Endothelial cell of umbilical vein (primary cell): Measurements from ENCODE around the gene BAZ1B. TPM values are rescaled to one million over a fixed set of nuclear protein-coding genes. Genes with fewer than 3 reads are reported as not detected.

Experiments
- polyA plus RNA-seq, 4 experiments: library from polyadenylated mRNA; depleted of rRNA in 3 of 4; stranded (reverse) in 3 of 4; unstranded in 1 of 4; fragments of >200 nt; gene quantifications; 2 replicates each; pipeline versions ENCODE4 v1.2.1 to v1.2.3, GENCODE V29; 2011 to 2012; ENCODE audit warnings: missing spikeins in 1 of 4
- small RNA-seq: library from RNA; depleted of rRNA; stranded (forward); fragments of <200 nt; gene quantifications from one replicate; pipeline ENCODE3, GENCODE V24; 2012; ENCODE audit warnings: low replicate concordance, low read depth; ENCODE audit not compliant: insufficient read depth, insufficient read length
- total RNA-seq: library from RNA; stranded (reverse); gene quantifications from 2 replicates; pipeline ENCODE4 v1.2.3, GENCODE V29; 2021

The BAZ1B gene
- total and polyA plus RNA-seq, 2 donors (not counting 3 experiments of a cell fraction or from before 2014, with no cell fraction given): 16.2 to 74.7 TPM

Small RNA genes lying within 50 kb of the gene (small RNA-seq; reads per million reads assigned to genes)
- not detected for gene RF00019
- gene RNU6-1198P: not detected

Other genes with a start within 250 kb of the BAZ1B start
- 4.5 and 6.8 TPM in 2 replicates for gene NSUN5, start 213.5 kb downstream of the BAZ1B start, total RNA-seq
- gene NSUN5, start 213.5 kb downstream of the BAZ1B start, polyA plus RNA-seq: 4.1 and 6.3 TPM in 2 replicates
- gene TRIM50, start 194.2 kb downstream of the BAZ1B start, total RNA-seq: not detected in 2 replicates
- gene TRIM50, start 194.2 kb downstream of the BAZ1B start, polyA plus RNA-seq: not detected in 2 replicates
- not detected in 2 replicates for gene FKBP6, start 194.1 kb downstream of the BAZ1B start, total RNA-seq
- gene FKBP6, start 194.1 kb downstream of the BAZ1B start, polyA plus RNA-seq: 0.04 TPM in 1 of 2 replicates, not detected in the other
- 0.75 and 0.90 TPM in 2 replicates for gene FZD9, start 88.5 kb downstream of the BAZ1B start, total RNA-seq
- 0.72 and 1.3 TPM in 2 replicates for gene FZD9, start 88.5 kb downstream of the BAZ1B start, polyA plus RNA-seq
- 58.0 and 61.2 TPM in 2 replicates for gene BCL7B, start 35.4 kb upstream of the BAZ1B start, total RNA-seq
- 68.3 and 78.1 TPM in 2 replicates for gene BCL7B, start 35.4 kb upstream of the BAZ1B start, polyA plus RNA-seq
- 34.8 and 38.6 TPM in 2 replicates for gene TBL2, start 56.3 kb upstream of the BAZ1B start, total RNA-seq
- 48.4 and 49.6 TPM in 2 replicates for gene TBL2, start 56.3 kb upstream of the BAZ1B start, polyA plus RNA-seq
- not detected in 2 replicates for gene MLXIPL, start 102.2 kb upstream of the BAZ1B start, total RNA-seq
- gene MLXIPL, start 102.2 kb upstream of the BAZ1B start, polyA plus RNA-seq: not detected in 2 replicates
- 2.0 and 2.4 TPM in 2 replicates for gene VPS37D, start 145.5 kb upstream of the BAZ1B start, total RNA-seq
- 2.1 and 2.9 TPM in 2 replicates for gene VPS37D, start 145.5 kb upstream of the BAZ1B start, polyA plus RNA-seq
- 10.4 and 11.9 TPM in 2 replicates for gene DNAJC30, start 161.2 kb upstream of the BAZ1B start, total RNA-seq
- gene DNAJC30, start 161.2 kb upstream of the BAZ1B start, polyA plus RNA-seq: 10.6 and 14.7 TPM in 2 replicates
- 60.1 and 64.6 TPM in 2 replicates for gene BUD23, start 161.3 kb upstream of the BAZ1B start, total RNA-seq
- gene BUD23, start 161.3 kb upstream of the BAZ1B start, polyA plus RNA-seq: 49.0 and 62.1 TPM in 2 replicates
- gene STX1A, start 197.4 kb upstream of the BAZ1B start, total RNA-seq: 16.8 and 20.8 TPM in 2 replicates
- gene STX1A, start 197.4 kb upstream of the BAZ1B start, polyA plus RNA-seq: 13.1 and 16.0 TPM in 2 replicates
- gene ABHD11, start 216.5 kb upstream of the BAZ1B start, total RNA-seq: 13.3 and 19.0 TPM in 2 replicates
- 18.4 and 18.9 TPM in 2 replicates for gene ABHD11, start 216.5 kb upstream of the BAZ1B start, polyA plus RNA-seq
- gene CLDN3, start 248.0 kb upstream of the BAZ1B start, total RNA-seq: 0.62 and 0.95 TPM in 2 replicates
- gene CLDN3, start 248.0 kb upstream of the BAZ1B start, polyA plus RNA-seq: 1.9 and 2.4 TPM in 2 replicates